ENCODE results near the gene CACNG4.
A peak's percentile ranks its signal among the peaks of the same experiment; 100 is the strongest.
"Not testable (repeated sequence)": the region's sequence is repeated elsewhere in the genome, so short reads cannot be mapped to it uniquely, and the experiment has no call there.

The CACNG4 gene

DNA sequence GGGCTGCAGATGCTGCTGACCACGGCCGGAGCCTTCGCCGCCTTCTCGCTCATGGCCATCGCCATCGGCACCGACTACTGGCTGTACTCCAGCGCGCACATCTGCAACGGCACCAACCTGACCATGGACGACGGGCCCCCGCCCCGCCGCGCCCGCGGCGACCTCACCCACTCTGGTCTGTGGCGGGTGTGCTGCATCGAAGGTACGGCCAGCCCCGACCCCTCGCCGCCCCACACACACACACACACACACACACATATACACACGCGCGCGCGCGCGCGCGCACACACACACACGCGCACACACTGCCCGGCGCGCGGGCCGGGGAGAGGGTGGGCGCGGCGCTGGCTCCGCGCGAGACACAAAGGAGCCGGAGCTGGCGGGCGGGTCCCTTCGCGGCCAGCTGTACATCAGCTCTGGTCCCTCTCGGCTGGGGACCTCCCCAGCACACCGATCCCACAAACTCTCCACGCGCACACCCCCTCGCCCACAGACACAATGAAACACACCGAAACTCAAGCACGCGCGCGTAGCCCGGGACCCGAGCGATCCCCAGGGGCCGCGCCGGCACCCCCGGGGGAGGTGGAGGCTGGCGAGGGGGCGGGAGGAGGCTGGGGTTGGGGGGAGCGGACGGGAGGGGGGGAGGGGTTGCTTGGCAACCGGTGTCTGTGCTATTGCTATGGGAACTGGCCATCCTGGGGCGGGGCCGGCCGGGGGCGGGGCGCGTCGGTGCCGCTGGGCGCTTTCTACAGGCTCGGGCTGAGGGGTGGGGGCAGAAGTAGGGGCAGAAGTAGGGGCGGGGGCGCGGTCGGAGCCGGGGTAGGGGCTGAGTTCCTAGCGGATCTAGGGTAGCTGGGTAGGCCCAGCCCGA lies 658 bp downstream of the CACNG4 start:
- DNase-seq (ENCODE audit: low spot score) = no peak

DNA sequence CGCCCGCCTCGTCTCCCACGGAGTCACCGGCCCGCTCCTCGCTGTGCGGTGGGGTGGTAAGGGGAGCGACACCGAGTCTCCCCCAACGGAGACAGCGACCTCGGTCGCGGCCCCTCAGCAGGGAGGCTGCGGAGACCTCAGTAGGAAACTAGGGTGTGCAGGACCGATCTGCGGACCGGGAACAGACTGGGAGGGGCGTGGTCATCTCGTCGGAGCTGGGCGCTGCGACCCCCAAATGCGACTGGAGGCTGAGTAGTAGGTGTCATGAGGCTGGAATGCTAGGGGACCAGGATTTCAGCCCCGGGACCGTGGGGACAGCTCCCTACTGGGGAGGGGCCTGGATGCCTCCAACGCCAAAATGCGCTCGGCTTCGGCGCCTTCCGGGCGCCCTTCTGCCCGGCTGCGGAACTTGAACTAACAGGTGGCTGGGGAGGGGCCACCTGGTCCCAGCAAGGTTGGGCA lies 1.3 kb downstream of the CACNG4 start:
- no peak for DNase-seq (ENCODE audit: low spot score)

DNA sequence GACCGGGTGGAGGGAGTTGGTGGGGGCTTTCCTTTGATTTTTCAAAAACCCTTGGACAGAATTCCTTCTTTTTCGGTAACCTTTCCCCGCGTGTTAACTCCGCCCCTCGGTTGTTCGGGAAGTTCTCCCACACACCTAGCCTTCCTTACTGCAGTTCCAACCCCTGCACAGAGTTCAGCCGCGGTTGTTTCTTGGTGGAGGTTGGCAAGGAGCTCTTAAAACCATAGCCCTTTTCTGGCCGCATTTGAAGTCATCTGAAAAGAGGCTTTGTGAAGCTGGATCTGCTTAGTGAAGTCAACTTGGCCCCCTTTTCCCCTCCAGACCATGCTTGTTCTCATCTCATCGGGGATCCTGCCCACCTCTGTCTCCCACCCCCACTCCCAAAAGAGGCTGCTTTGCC lies 1.8 kb downstream of the CACNG4 start:
- no peak for DNase-seq (ENCODE audit: low spot score)

- DNase-seq (ENCODE audit: low spot score) = no peak
Measured at GRCh38 chr17:66966704-66967418, 2.4 kb downstream of the CACNG4 start.

- no peak for DNase-seq (ENCODE audit: low spot score)
Measured at GRCh38 chr17:66967837-66968543, 3.5 kb downstream of the CACNG4 start.

DNA sequence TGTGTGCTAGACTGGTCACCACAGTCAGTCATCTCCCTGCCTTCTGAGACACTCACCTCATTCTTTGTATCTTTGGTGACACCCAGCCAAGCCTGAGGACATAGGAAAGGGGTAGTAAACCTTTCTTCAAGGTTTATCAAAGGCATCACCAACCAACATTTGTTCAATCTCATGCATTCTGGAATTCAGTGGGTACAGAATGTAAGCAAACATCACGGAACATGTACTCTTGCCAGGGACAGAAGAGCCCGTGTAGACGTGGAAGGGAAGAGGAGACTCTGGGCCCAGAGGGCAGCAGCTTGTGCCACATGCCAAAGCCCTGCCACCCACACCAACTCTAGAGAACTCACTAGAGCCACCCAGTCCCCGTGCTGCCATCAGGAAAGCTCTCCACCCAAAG lies 4.4 kb downstream of the CACNG4 start:
- DNase-seq (ENCODE audit: low spot score) = no peak

GRCh38 chr17:66970140-66970539 lies 5.6 kb downstream of the CACNG4 start:
- no peak for DNase-seq (ENCODE audit: low spot score)

DNA sequence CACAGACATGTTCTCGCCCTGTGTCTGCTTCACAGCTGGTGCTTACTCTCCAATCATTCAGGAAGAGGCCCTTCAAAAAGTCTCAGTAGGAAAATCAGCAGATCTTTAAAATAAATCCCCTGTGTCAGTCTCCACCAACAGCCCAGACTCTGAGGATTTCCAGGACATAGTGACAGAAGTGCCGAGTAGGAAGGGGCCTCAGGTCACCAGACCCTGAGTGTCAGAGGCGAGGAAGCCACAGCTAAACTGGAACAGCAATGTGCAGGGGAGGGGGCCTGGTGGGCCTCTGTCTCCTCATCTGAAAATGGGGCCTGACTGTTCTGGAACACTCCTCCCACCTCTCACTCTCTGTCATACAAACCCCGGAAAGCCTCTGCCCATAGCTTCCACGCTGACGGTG lies 6.3 kb downstream of the CACNG4 start:
- DNase-seq (ENCODE audit: low spot score) = no peak

- no peak for DNase-seq (ENCODE audit: low spot score)
Measured at GRCh38 chr17:66971264-66971663, 6.8 kb downstream of the CACNG4 start.

- no peak for DNase-seq (ENCODE audit: low spot score)
Measured at GRCh38 chr17:66971730-66972441, 7.4 kb downstream of the CACNG4 start.

DNA sequence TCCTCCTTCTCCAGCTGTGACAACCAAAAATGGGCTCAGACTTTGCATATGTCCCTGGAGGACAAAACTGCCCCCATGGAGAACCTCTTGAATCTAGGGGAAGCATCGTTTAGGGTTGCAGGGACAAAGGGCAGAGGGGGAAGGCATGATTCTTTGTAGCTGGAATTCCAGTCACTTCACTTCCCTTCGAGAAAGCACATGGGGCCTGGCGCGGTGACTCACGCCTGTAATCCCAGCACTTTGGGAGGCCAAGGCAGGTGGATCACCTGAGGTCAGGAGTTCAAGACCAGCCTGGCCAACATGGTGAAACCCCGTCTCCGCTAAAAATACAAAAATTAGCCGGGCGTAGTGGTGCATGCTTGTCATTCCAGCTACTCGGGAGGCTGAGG lies 7.9 kb downstream of the CACNG4 start:
- not testable (repeated sequence) for DNase-seq (ENCODE audit: low spot score)

GRCh38 chr17:66975188-66975587 lies 10.7 kb downstream of the CACNG4 start:
- no peak for DNase-seq (ENCODE audit: low spot score)

- DNase-seq (ENCODE audit: low spot score) = no peak
Measured at GRCh38 chr17:66975614-66976378, 11.3 kb downstream of the CACNG4 start.

- DNase-seq (ENCODE audit: low spot score) = no peak
Measured at GRCh38 chr17:66976379-66976663, 11.8 kb downstream of the CACNG4 start.

GRCh38 chr17:66976781-66977201 lies 12.3 kb downstream of the CACNG4 start:
- DNase-seq (ENCODE audit: low spot score) = peak; percentile 27

GRCh38 chr17:66978514-66979061 lies 14.1 kb downstream of the CACNG4 start:
- no peak for DNase-seq (ENCODE audit: low spot score)

- DNase-seq (ENCODE audit: low spot score) = peak; percentile 53
Measured at GRCh38 chr17:66980896-66981295, 16.4 kb downstream of the CACNG4 start.

- peak; percentile 44 for DNase-seq (ENCODE audit: low spot score)
Measured at GRCh38 chr17:66981983-66982508, 17.5 kb downstream of the CACNG4 start.

GRCh38 chr17:66983414-66984021 lies 19.0 kb downstream of the CACNG4 start:
- DNase-seq (ENCODE audit: low spot score) = no peak

DNA sequence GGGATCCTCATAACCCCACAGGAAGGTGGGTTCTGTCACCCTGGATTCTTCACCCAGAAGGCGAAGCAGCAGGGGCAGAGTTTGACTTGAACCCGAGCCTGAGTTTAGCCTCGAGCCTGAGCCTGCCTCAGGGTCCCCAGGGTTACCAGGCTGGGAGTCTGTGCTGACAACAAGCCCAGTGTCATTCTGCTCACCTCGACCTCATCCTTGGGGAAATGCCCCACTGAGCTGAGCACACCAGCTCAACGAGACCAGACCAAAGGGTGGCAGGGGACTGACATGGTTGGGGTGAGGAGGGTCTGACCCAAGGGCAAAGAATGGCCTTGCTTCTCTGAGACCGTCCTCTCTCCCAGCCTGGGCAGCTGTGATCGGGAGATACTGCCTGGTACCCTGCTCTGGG lies 20.2 kb downstream of the CACNG4 start:
- no peak for DNase-seq (ENCODE audit: low spot score)
